GM03348 (cell line): ENCODE results near the gene ALX4.
A peak's percentile ranks its signal among the peaks of the same experiment; 100 is the strongest.

ENCODE experiments used
- DNase-seq: peaks from one replicate; pipeline ENCODE4 v3.0.0; 2012; ENCODE audit warnings: low spot score

Gene ALX4

GRCh38 chr11:44267750-44268613, 42.0 kb downstream of the ALX4 start:
- DNase-seq = no peak

GRCh38 chr11:44267006-44267749, 42.8 kb downstream of the ALX4 start:
- no peak for DNase-seq

GRCh38 chr11:44266056-44266780, 43.7 kb downstream of the ALX4 start:
- DNase-seq = no peak

- DNase-seq = no peak
These were observed 45.2 kb downstream of the ALX4 start for GRCh38 chr11:44264761-44265160.

- DNase-seq = no peak
These were observed 45.5 kb downstream of the ALX4 start for GRCh38 chr11:44264438-44264749.

- no peak for DNase-seq
These were observed 46.1 kb downstream of the ALX4 start for GRCh38 chr11:44263738-44264437.

- no peak for DNase-seq
These were observed 47.9 kb downstream of the ALX4 start for GRCh38 chr11:44261800-44262591.

- no peak for DNase-seq
These were observed 49.9 kb downstream of the ALX4 start for GRCh38 chr11:44260081-44260480.

GRCh38 chr11:44258839-44259420, 51.0 kb downstream of the ALX4 start:
- DNase-seq = no peak

GRCh38 chr11:44258190-44258489, 51.8 kb downstream of the ALX4 start:
- DNase-seq = no peak

- DNase-seq = no peak
These were observed 52.4 kb downstream of the ALX4 start for GRCh38 chr11:44257338-44258189.

- no peak for DNase-seq
These were observed 53.2 kb downstream of the ALX4 start for GRCh38 chr11:44256673-44257291.

- DNase-seq = no peak
These were observed 54.4 kb downstream of the ALX4 start for GRCh38 chr11:44255406-44256071.

GRCh38 chr11:44252999-44253602, 56.8 kb downstream of the ALX4 start:
- DNase-seq = no peak

GRCh38 chr11:44250421-44250820, 59.5 kb downstream of the ALX4 start:
- DNase-seq = no peak

- no peak for DNase-seq
These were observed 61.8 kb downstream of the ALX4 start for GRCh38 chr11:44248109-44248508.

GRCh38 chr11:44247508-44247907, 62.4 kb downstream of the ALX4 start:
- no peak for DNase-seq

GRCh38 chr11:44246726-44247125, 63.2 kb downstream of the ALX4 start:
- DNase-seq = peak; percentile 58
